HTERT RPE-1 (cell line): ENCODE results near the gene ARHGAP33.

Source experiments
- in situ Hi-C: fragments of 300-500 bp; cut with MboI; formaldehyde crosslinking; loops from 4 replicates; pipeline ENCODE4 v1.14.3; 2020; ENCODE audit warnings: low sequenced_read_pairs

The ARHGAP33 gene

DNA sequence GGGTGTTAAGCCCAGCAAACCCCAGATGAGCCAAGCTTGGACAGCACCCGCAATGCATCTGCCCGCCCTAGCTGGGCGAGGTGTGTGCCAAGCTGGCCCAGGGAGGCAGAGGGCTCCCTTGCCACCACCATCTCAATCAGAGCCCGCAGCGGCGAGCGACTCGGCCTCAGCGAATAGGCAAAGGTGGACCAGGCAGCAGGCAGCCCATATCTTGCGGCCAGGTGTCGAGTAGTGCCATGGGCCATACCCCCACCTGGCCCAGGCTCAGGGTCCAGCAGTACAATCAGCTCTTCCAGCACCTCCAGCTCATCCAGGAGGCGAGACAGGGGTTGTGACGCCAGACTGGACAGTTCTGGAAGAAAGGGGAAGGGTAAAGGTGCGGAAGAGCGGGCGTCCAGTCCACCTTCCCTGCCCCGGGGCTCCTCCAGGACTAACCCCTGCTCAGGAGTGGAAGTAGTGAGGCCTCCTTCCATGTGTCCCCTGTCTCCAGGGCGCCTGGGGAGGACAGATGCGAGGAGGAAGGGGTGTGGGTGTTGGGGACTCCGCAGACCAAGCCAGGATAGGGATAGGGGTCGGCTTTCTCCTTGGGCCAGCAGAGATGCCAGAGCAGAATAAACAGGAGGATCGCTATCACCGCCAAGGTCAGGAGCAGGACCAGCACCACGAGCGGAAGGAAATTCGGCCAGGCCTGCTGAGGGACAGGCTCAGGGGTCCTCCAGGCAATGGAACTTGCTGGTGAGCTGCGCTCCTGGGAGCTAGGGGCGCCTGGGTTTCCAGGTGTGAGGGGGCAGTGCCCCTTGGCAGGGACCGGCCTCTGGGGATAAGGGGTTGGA is 35.9 kb upstream of the ARHGAP33 start:
- in situ Hi-C loops = no loop called here

DNA sequence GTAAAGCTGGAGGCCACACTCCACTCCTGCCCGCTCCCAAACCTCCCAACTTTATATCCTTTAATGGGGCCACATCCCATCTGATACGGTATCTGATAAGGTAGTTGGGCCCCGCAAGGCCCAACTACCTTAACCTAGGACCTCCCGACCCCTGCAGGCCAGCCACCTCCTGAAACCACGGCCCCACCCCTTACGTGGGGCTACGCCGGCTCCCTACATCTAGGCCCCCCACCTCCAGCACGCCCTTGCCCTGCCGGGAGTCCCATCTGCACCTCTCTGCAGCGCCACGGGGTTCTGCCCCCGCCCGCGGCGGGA is 35.3 kb upstream of the ARHGAP33 start:
- in situ Hi-C loops = no loop called here

DNA sequence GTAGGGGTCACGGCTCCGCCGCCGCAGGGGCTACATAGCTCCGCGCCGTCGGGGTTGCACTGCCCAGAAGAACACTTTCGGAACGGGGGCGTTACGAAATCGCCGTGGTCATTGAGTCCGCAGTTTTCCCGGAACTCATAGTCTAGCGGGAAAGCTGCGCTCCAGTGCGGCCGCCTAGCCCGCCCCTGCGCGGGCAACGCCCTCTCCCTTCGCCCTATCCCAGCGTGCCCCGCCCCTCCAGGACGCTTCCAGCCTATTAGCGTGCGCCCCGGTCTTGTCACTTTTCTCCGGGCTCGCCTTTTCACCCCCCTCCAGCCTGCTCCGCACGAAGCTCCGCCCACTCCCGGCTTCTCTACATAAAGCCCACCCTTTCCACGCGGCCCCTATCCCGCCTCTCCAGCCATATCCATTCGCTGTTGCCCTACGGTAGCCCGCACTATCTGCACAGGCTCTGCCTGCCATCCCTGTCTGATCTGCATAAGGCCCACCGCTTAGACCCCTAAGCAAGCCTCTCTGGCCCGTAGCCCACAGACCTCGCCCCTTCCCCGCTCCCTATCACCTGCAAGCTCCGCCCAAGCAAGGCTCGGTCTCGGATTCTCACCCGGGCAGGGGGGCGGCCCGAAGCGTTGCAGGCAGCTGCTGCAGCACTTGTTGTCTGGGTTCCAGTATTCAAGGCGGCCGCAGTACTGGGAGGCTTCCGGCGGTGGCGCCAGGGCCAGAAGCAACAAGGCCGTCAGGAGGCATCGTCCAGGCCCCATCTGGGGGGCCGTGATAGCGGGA is 34.8 kb upstream of the ARHGAP33 start:
- in situ Hi-C loops = no loop called here

DNA sequence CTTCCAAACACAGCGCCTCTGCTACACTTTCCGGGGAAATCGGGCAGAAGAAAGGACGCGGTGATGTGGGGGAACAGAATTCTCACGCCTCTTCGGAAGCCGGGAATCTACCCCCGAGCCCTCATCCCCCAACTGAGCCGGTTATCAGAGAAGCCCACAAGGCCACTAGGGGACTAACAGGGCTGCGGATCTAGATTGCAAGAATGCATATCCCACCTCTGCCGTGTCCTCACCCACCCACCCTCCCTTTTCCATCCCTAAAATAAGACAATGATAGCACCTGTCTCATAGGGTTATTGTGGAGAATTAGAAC is 34.2 kb upstream of the ARHGAP33 start:
- in situ Hi-C loops = no loop called here

- in situ Hi-C loops = no loop called here
Measured at GRCh38 chr19:35742121-35742724, 33.1 kb upstream of the ARHGAP33 start, which contains the start of gene IGFLR1. Gene IGFLR1, minus strand, starts transcription at chr19:35742452. Its CDS starts 1,272 bp downstream, at chr19:35741180.

DNA sequence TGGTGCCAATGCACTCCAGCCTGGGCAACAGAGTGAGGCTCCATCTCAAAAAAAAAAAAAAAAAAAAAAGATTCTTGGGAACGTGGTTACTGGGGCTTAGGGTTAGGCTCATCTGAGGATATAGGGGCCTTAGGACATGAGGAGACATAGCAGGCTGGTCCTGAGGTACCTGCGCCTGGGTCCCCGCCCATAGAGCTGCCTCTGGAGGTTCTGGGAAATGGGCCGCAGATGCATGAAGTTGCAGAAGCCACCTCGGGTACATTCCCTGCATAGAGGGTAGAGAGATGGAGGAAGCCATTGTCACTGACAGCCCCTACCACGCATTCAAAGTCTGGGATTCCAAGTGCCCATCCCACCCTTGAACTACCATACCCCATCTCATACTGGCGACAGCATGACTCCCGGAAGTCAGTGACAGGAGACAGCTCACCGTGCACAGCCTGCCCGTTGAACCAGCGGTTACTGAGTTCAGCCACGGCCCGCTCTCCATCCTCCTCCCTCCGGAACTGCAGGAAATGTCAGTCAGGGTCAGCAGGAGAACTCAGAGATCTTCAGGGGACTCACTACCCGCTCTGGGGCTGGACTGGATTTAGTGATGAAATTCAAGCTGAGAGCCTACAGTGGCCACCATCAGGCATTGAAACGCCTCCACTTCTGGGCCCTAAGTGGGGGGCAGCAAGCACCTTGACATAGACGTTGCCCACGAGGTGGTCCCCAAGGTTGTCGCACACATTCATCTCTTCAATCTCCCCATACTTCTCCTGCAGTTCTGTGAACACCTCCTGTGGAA is 31.5 kb upstream of the ARHGAP33 start:
- in situ Hi-C loops = no loop called here

GRCh38 chr19:35744430-35745327 is 30.7 kb upstream of the ARHGAP33 start:
- in situ Hi-C loops = no loop called here

- in situ Hi-C loops = no loop called here
Measured at GRCh38 chr19:35745328-35746086, 29.9 kb upstream of the ARHGAP33 start, which contains the start of the genes PSENEN and U2AF1L4. Gene PSENEN, plus strand, starts transcription at chr19:35745651. Its CDS starts 280 bp downstream, at chr19:35745931. Gene U2AF1L4, minus strand, starts transcription at chr19:35745418. Its CDS starts 27 bp downstream, at chr19:35745391.

GRCh38 chr19:35746087-35746462 is 29.3 kb upstream of the ARHGAP33 start:
- in situ Hi-C loops = no loop called here

- in situ Hi-C loops = no loop called here
Measured at GRCh38 chr19:35746531-35746930, 28.8 kb upstream of the ARHGAP33 start.

DNA sequence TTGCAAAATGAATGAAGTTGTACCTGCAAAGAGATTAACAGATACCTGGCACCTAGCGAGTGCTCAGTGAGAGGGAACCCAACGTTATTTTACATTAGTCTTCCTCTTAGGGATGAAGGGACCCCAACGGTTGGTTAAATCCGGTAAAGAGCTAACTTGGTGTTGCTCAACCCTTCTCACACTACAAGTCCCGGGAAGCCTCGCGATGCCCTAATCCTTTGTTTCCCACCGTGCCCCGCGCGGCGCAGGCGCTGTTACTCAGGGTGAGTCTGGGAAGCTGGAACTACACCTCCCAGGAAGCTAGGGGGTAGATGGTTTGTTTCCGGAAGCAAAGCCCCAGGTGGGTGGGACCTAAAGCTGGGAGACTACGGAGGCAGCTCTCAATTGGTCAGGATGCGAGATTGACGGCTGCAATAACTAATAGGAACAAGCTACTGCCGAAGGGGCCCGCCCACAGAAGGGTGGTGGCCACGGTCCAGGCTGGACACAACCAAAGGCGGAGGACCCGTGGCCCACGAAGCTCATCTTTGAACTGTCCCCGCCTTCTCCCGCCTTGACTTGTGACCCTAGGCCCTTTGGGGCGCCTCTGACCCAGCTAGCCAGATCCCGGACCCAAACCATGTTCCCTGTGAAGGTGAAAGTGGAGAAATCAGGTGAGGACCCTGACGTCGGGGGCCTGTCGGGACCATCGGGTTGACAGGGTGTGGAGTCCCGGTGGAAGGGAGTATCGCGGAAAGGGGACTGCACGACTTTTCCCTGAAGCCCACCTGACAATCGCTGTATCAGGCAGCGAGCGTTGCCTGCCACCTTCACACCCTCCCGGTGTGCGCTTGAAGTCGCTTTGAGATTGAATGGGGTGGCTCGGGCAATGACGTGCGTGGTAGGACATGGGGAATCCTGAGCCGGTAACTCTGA is 27.0 kb upstream of the ARHGAP33 start, which contains the start of gene LIN37:
LIN37 (plus strand) TSS at position 471 of the 915 bp plus-strand sequence; CDS start at position 620, 149 bp downstream.
- in situ Hi-C loops = no loop called here

DNA sequence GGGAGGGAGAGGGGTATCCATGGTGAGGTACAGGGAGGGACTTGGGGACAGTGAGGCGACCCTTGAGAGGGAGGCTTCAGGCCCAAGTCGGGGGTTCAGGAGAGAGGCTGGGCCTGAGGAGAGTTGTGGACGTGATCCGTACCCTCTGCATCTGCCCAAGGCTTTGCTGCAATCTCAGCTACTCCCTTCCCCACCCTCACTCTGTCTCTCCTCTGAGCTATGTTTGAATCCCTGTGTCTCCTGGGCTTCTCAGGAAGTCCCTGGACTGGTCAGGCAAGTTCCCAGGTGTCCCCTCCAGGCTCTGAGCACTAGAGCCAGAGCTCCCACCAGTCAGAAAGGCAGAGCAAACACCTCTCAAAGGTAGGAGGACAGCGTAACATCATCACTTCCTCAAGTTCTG is 25.2 kb upstream of the ARHGAP33 start:
- in situ Hi-C loops = no loop called here

DNA sequence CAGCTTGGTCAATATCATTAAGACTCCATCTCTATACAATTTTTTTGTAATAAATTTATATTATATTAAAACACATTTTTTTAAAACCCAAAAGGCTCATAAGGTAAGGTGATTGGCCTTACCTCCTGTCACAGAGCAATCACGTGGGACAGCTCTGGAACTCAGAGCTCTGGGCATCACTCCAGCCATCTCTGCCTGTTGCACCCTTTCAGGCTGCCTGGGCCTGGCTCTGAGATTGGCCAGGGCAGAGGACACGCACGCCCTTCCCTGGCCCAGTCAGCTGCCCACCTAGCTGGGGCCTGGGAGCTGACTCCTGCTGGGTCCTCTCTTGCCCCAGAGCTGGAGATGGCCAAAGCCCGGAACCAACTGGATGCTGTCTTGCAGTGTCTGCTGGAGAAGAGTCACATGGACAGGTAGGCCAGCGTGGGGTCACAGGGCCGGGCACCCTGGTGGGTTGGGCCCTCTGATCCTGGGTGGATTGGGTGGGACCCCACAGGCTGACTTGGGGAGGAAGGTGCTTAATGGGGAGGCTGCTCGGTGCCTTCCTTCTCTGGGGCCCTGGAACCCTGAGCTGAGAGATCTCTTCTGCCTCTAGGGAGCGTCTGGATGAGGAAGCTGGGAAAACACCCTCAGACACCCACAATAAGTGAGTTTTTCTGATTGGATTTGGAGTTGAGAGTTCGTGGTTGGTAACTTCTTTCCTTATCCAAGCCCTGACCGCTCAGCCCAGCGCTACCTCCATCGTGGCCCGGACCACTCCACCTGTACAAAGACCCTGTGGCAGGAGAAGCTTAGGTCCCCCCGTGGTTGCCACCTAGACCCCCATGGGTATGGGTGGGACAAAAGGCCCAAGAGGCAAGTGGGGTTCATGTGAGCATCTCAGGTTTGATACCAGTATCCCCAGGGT is 23.3 kb upstream of the ARHGAP33 start:
- in situ Hi-C loops = no loop called here

GRCh38 chr19:35752746-35753350 is 22.5 kb upstream of the ARHGAP33 start:
- in situ Hi-C loops = no loop called here

GRCh38 chr19:35753634-35754369 is 21.6 kb upstream of the ARHGAP33 start:
- in situ Hi-C loops = no loop called here
